T47D (cell line): ENCODE results near the gene AAK1.

ENCODE experiments used
- DNase-seq, 2 experiments: peaks; one replicate each; pipeline versions ENCODE4 v3.0.0 to v3.0.0-alpha.2; 2011 to 2012; ENCODE audit warnings: low read depth in 1 of 2, low spot score in 1 of 2
- JUND ChIP-seq: IDR thresholded peaks from 2 replicates; pipeline ENCODE4 v1.6.1; 2012; ENCODE audit warnings: low read depth
- in situ Hi-C: cut with HindIII; loops from 2 replicates; pipeline ENCODE4 v1.10.0; 2016; ENCODE audit warnings: low sequenced_read_pairs, low pct_unique_long_range_greater_than_20kb

The AAK1 gene

DNA sequence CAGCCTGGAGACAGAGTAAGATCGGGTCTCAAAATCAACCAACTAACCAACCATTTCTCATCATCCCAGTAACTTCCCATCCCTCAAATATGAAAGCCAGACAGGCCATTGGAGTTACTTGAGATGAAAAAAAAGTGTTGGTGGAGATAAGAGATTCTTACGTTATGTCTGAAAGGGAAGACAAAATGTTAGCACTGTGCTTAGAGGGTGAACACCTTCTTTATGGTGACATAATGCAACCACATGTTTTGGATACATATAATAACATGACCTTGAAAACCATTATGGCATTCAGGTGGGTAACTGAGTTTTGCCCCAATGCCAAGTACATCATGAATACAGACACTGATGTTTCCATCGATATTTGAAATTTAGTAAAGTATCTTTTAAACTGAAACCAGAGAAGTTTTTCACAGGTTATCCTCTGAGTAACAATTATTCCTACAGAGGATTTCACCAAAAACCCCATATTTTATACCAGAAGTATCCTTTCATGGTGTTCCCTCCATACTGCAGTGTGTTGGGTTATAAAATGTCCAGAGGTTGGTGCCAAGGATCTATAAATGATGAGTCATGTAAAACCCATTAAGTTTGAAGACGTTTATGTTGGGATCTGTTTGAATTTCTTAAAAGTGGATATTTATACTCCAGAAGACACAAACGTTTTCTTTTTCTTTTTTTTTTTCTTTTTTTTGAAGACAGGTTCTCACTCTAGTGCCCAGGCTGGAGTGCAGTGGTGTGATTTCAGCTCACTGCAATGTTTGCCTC, 45.5 kb downstream of the AAK1 start:
- TF ChIP-seq JUND: no peak
- in situ Hi-C loops: no loop called here
- no peak for DNase-seq

DNA sequence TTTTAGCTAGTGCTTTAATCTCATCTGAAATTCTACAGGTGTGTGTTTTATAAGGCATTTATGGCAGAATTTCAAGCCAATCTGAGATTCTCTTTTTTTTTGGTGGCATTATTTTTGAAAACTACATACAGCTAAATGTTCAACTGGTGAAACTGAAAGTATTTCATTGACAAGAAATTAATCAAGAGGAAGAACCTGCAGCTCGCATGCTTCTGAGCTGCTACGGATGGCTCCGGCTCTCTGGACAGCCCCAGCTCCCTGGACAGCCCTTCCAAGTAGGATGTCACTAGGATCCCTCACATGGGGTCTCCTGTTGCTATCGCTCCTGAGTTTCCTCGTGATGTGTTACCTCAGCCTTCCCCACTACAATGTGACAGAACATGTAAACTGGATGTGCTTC, 46.4 kb downstream of the AAK1 start:
- in situ Hi-C loops: no loop called here
- TF ChIP-seq JUND: no peak
- no peak for DNase-seq

DNA sequence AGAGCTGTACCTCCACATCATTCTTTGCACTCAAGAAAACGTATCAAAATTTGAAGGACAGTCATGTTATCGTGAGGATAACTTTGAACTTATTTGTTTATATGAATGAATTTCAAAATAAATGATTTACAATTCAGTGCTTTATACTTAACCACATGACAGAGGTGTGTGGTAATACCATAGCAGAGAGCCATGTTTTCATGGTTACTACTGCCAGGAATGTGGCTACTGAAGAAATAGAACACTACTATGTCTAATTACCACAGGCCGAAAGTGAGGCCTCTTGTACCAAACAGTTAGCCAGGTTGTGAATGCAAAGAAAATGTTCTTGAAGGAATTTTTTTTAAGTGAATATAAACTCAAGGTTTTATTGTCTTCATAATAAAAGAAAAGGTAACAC, 49.2 kb downstream of the AAK1 start:
- no peak for DNase-seq
- no peak for TF ChIP-seq JUND
- in situ Hi-C loops: no loop called here

GRCh38 chr2:69592511-69592910, 51.0 kb downstream of the AAK1 start:
- DNase-seq: no peak
- TF ChIP-seq JUND: no peak
- in situ Hi-C loops: no loop called here

- no peak for TF ChIP-seq JUND
- in situ Hi-C loops: no loop called here
- no peak for DNase-seq
These were observed 53.4 kb downstream of the AAK1 start for GRCh38 chr2:69589973-69590652.

GRCh38 chr2:69588945-69589344, 54.6 kb downstream of the AAK1 start:
- no peak for DNase-seq
- in situ Hi-C loops: no loop called here
- TF ChIP-seq JUND: no peak

DNA sequence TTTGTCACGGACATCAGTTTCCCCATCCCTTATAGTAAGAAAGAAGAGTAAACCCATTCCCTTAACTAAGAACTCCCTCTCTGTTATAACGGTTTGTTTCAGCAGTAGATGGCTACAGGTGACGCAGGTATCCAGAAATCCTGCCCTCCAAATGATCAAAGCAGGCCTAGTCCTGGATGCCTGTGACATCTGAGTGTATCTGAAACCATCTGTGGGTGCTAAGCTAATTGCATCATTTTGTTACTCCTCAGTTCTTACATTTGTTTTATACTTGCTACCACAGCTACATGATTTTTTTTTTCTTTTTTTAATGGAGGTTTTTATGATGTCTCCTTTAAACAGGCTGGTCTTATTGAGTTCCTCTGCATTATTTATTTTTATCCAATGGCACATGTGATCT, 55.1 kb downstream of the AAK1 start:
- DNase-seq: no peak
- no peak for TF ChIP-seq JUND
- in situ Hi-C loops: no loop called here

- in situ Hi-C loops: no loop called here
- TF ChIP-seq JUND: no peak
- DNase-seq: no peak
These were observed 57.5 kb downstream of the AAK1 start for GRCh38 chr2:69585855-69586555.

GRCh38 chr2:69584127-69584889, 59.2 kb downstream of the AAK1 start:
- DNase-seq: no peak
- TF ChIP-seq JUND: no peak
- in situ Hi-C loops: no loop called here

DNA sequence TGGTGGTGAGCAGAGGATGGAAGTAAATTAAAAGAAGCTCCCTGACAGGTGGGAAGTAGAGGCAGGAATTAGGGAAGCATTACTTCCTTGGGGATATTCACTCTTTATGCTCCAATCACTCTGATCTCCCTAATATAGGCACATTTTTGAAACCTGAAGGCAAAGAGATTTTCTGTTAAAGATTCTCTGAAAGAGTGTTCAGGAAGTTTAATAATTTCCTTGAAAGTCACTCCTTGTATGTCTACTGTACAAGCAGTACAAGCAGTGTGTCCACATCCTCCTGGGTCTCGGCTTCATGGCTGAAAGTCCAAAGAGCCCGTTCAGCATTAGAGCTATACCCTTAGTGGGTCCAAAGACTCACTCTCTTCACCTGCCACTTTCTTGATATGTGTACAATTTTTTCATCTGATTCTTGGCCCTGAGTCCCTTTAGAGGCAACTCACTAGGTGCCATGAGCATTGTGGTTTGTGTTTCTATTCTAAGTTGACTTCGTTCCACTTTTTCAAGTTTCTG, 60.2 kb downstream of the AAK1 start:
- no peak for DNase-seq
- TF ChIP-seq JUND: no peak
- in situ Hi-C loops: no loop called here

DNA sequence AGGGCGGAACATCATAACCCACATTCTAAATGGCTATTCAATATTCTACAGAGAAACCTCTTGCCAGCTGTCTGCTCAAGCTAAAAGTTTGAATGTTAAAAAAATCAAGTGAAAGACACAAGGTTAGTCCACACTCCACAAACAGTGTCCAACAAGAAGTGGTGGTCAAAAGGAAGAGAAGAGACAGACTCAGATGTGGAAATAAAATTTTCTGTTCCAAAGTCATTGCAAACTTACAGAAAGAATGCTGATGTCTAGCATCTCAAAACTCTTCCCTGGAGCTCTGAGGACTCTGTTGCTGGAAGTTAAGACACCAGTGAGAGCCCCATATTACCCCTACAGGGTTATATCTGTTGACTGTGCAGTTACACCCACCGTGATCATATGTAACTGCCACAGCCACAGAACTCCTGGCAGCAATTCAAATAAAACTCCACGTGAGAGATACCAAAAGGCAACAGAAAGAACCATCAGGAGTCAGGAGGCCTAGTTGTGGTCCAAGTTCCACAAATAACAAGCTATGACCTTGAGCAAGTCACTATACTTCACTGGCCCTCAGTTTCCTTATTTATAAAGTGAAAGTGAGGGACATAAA, 60.9 kb downstream of the AAK1 start:
- in situ Hi-C loops: no loop called here
- DNase-seq: no peak
- TF ChIP-seq JUND: no peak
